ENCODE results near the gene MBL2.

- no peak for TF ChIP-seq CTCF (IDR thresholded peaks at IDR 0.05; ENCODE audit: insufficient read depth, low read length)
- no peak for TF ChIP-seq POLR2AphosphoS5 (IDR thresholded peaks at IDR 0.05; ENCODE audit: low read depth)
- no peak for TF ChIP-seq SPI1 (IDR thresholded peaks at IDR 0.05; ENCODE audit: borderline replicate concordance, low read depth)
- TF ChIP-seq GABPA (IDR thresholded peaks at IDR 0.05; ENCODE audit: low read depth): no peak
- TF ChIP-seq REST (IDR thresholded peaks at IDR 0.05; ENCODE audit: insufficient replicate concordance, low read depth): no peak
Measured at GRCh38 chr10:52776471-52776903, 3.9 kb upstream of the MBL2 start.
